Esophagus squamous epithelium (tissue), 5 donors: ENCODE results near the gene CRNKL1. TPM values are rescaled to one million over a fixed set of nuclear protein-coding genes. Genes with fewer than 3 reads are reported as not detected.

Experiments used
- DNase-seq: peaks from one replicate; lab custom pipeline; 2025; lab: John Stamatoyannopoulos, UW
- H3K27ac ChIP-seq, 4 donors: fragments of 200-600 bp; sonication (generic); one replicate each; pipeline ENCODE4 v1.5.1; 2016 to 2019; ENCODE audit warnings: mild to moderate bottlenecking in 1 of 4
- H3K27me3 ChIP-seq, 4 donors: fragments of 200-600 bp; sonication (generic); 1 replicate in 3 of 4; 2 replicates in 1 of 4; pipeline versions ENCODE4 v1.5.1 to v1.6.0; 2017 to 2021; ENCODE audit warnings: antibody characterized with exemption in 1 of 4
- H3K36me3 ChIP-seq, 3 donors: fragments of 200-600 bp; sonication (generic); one replicate each; pipeline ENCODE4 v1.5.1; 2016 to 2019
- H3K4me1 ChIP-seq, 3 donors: fragments of 200-600 bp; sonication (generic); one replicate each; pipeline ENCODE4 v1.5.1; 2017 to 2019
- H3K4me3 ChIP-seq, 4 donors: fragments of 200-600 bp; sonication (generic); 1 replicate in 3 of 4; 2 replicates in 1 of 4; pipeline ENCODE4 v1.5.1; 2016 to 2019; ENCODE audit warnings: mild to moderate bottlenecking in 2 of 4, moderate library complexity in 1 of 4
- H3K9me3 ChIP-seq, 3 donors: fragments of 200-600 bp; sonication (generic); one replicate each; pipeline ENCODE4 v1.5.1; 2016 to 2019
- CTCF ChIP-seq, 6 experiments: fragments of 450-650 bp in 4 of 6; fragments of 200-600 bp in 2 of 6; sonication (generic) in 2 of 6; IDR thresholded peaks; one replicate each; pipeline ENCODE4 v1.5.1; 2016 to 2019; ENCODE audit warnings: antibody characterized with exemption in 6 of 6, mild to moderate bottlenecking in 4 of 6, moderate library complexity in 4 of 6
- POLR2A ChIP-seq, 4 donors: fragments of 450-650 bp; IDR thresholded peaks; one replicate each; pipeline ENCODE4 v1.6.1; 2017; ENCODE audit warnings: antibody characterized with exemption in 4 of 4, mild to moderate bottlenecking in 4 of 4, moderate library complexity in 3 of 4
- WGBS, 2 donors: methylation state at CpG; one replicate each; pipeline ENCODE4 v1.1.5; 2018; 5-methylcytosine and 5-hydroxymethylcytosine counted together
- intact Hi-C: fragments of 100-400 bp; cut with DNase I; formaldehyde crosslinking; loops from one replicate; pipeline ENCODE4 v1.15.0; 2022
- total RNA-seq, 4 donors: library from RNA; depleted of rRNA; stranded (reverse); fragments of >200 nt; gene quantifications; one replicate each; pipeline ENCODE4 v1.1.0, GENCODE V29; 2016
- donor health status: DM: yes; HTN: yes; CAD: no.

Gene CRNKL1
- total RNA-seq, 4 donors from 2014 or later, result 9.3 to 19.4 (median 15.8) TPM

DNA sequence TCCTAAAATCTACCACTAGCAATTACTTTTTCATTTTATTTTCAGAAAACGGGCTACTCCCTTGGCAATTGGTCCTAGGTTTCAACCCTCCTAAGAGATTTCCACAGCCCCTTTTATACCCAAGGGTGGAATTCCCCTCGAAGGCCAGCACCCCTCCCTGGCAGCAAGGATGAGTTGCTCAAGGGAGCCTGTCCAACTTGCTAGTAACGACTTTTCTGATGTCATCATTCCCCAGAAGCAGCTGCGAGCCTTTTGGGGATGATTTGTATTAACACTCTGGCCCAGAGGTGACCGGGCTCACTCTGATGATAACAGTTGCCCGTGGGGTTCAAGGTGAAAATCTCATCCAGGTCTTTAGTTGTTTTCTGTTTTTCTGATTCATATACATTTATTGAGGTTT is 65.8 kb downstream of the CRNKL1 start:
- WGBS, 2 donors, result 9 to 24% methylated on average over 6 of the region's 6 CpGs
- Histone ChIP-seq H3K36me3 (peaks cover 0 to 42% (median 0%) of the 10 kb centered on the region in 3 donors), H3K4me1 (peaks cover 15 to 88% (median 51%) of the 10 kb centered on the region in 3 donors), H3K9me3 (no peaks in the 10 kb centered on the region), H3K4me3 (no peak overlapping the region), H3K27ac (peak overlapping the region; percentile 14 to 62 (median 48)), H3K27me3 (no peaks in the 10 kb centered on the region)
- no peak for DNase-seq
- TF ChIP-seq CTCF (IDR thresholded peaks at IDR 0.05), result no peak
- TF ChIP-seq POLR2A (IDR thresholded peaks at IDR 0.05), result no peak
- intact Hi-C loops, result no loop called here

Other genes with a start within 250 kb of the CRNKL1 start
- 100 to 1,000 TPM; 115 to 164 (median 139) TPM for gene NAA20, start 35.1 kb downstream of the CRNKL1 start, total RNA-seq
- under 1 TPM in 1 of 4 donors, not detected in 3; 0.38 TPM for gene CFAP61, start 66 bp upstream of the CRNKL1 start, total RNA-seq